Activated CD4-positive, alpha-beta T cell treated with anti-CD3 and anti-CD28 coated beads for 36 hours (primary cell): ENCODE data around the gene IGDCC3. TPM values are rescaled to one million over a fixed set of nuclear protein-coding genes. Genes with fewer than 3 reads are reported as not detected.

Experiments used
- ATAC-seq: fragments of 200-7000 bp; cut with Tn5 transposase; one replicate; pipeline ENCODE4 v1.10.0; 2021; ENCODE audit warnings: mild to moderate bottlenecking, moderate library complexity
- CTCF ChIA-PET: fragments of 350-600 bp; sonication (Branson Sonifier 250); formaldehyde crosslinking; loops from one replicate; lab custom pipeline; 2021; ENCODE audit warnings: antibody characterized with exemption; lab: Charles Lee
- POLR2A ChIA-PET: fragments of 350-600 bp; sonication (Branson Sonifier 250); formaldehyde crosslinking; loops from one replicate; lab custom pipeline; 2021; ENCODE audit warnings: antibody characterized with exemption, inconsistent platforms; lab: Charles Lee
- DNase-seq: peaks from one replicate; pipeline ENCODE4 v3.0.0-alpha.2; 2020
- H3K27ac Mint-ChIP-seq: one replicate; pipeline ENCODE4 v1.8.0; 2021; ENCODE audit warnings: mixed read lengths
- H3K27me3 Mint-ChIP-seq: one replicate; pipeline ENCODE4 v1.8.0; 2021; ENCODE audit warnings: mixed read lengths
- H3K36me3 Mint-ChIP-seq: one replicate; pipeline ENCODE4 v1.8.0; 2021; ENCODE audit warnings: low read depth, mixed read lengths
- H3K4me1 Mint-ChIP-seq: one replicate; pipeline ENCODE4 v1.8.0; 2021; ENCODE audit warnings: mixed read lengths
- H3K4me3 Mint-ChIP-seq: one replicate; pipeline ENCODE4 v1.8.0; 2021; ENCODE audit warnings: mild to moderate bottlenecking, moderate library complexity, mixed read lengths
- H3K9me3 Mint-ChIP-seq: one replicate; pipeline ENCODE4 v1.8.0; 2021; ENCODE audit warnings: low read depth, mixed read lengths
- intact Hi-C, 2 experiments: fragments of 100-400 bp; cut with DNase I in 1 of 2; cut with micrococcal nuclease in 1 of 2; formaldehyde crosslinking; loops; one replicate each; pipeline versions ENCODE4 v1.14.2 to v1.15.1; 2022 to 2024; cut with DNase I, micrococcal nuclease
- total RNA-seq, 2 experiments: library from RNA; stranded (reverse); gene quantifications; one replicate each; pipeline ENCODE4 v1.2.3, GENCODE V29; 2021

Gene IGDCC3
- total RNA-seq, 2 experiments from 2014 or later: not detected

- POLR2A ChIA-PET: no interaction called here
- Mint-ChIP-seq H3K4me1 (no peaks in the 10 kb centered on the region), H3K4me3 (no peak overlapping the region), H3K9me3 (no peaks in the 10 kb centered on the region), H3K36me3 (no peaks in the 10 kb centered on the region), H3K27me3 (peaks cover 7% of the 10 kb centered on the region), H3K27ac (no peak overlapping the region)
- intact Hi-C loops: no loop called here
- ATAC-seq (no peak), DNase-seq (no peak)
- CTCF ChIA-PET: no interaction called here
Measured at GRCh38 chr15:65331811-65332210, 46.0 kb downstream of the IGDCC3 start.

GRCh38 chr15:65330934-65331645, 46.7 kb downstream of the IGDCC3 start:
- Mint-ChIP-seq H3K9me3 (no peaks in the 10 kb centered on the region), H3K4me3 (no peak overlapping the region), H3K36me3 (no peaks in the 10 kb centered on the region), H3K27me3 (peaks cover 7% of the 10 kb centered on the region), H3K4me1 (no peaks in the 10 kb centered on the region), H3K27ac (no peak overlapping the region)
- intact Hi-C loops: no loop called here
- DNase-seq (no peak), ATAC-seq (no peak)
- POLR2A ChIA-PET: no interaction called here
- CTCF ChIA-PET: interaction anchor here (0.8 kb wide), 1 partner anchor 10 kb away, joined by 3 read pairs; no protein-coding TSS in a partner anchor

GRCh38 chr15:65329984-65330735, 47.6 kb downstream of the IGDCC3 start:
- H3K4me3 Mint-ChIP-seq: no peak overlapping the region
- ChIA-PET POLR2A (no interaction called here), CTCF (interaction anchor here (0.6 to 1.2 kb wide), 3 partner anchors 9 to 158 kb away, joined by 3 to 7 read pairs (median 3); no protein-coding TSS in a partner anchor)
- DNase-seq (no peak), ATAC-seq (no peak)
- peaks cover 7% of the 10 kb centered on the region for H3K27me3 Mint-ChIP-seq
- H3K36me3 Mint-ChIP-seq: no peaks in the 10 kb centered on the region
- H3K4me1 Mint-ChIP-seq: no peaks in the 10 kb centered on the region
- intact Hi-C loops: no loop called here
- H3K27ac Mint-ChIP-seq: no peak overlapping the region
- H3K9me3 Mint-ChIP-seq: no peaks in the 10 kb centered on the region

GRCh38 chr15:65329288-65329983, 48.4 kb downstream of the IGDCC3 start:
- POLR2A ChIA-PET: no interaction called here
- H3K4me3 Mint-ChIP-seq: no peak overlapping the region
- no peak for ATAC-seq
- CTCF ChIA-PET: interaction anchor here (0.6 to 1.2 kb wide), 3 partner anchors 10 to 158 kb away, joined by 3 to 7 read pairs (median 3); no protein-coding TSS in a partner anchor
- intact Hi-C loops: no loop called here
- peaks cover 7% of the 10 kb centered on the region for H3K27me3 Mint-ChIP-seq
- no peaks in the 10 kb centered on the region for H3K4me1 Mint-ChIP-seq
- H3K9me3 Mint-ChIP-seq: no peaks in the 10 kb centered on the region
- DNase-seq: no peak
- no peaks in the 10 kb centered on the region for H3K36me3 Mint-ChIP-seq
- H3K27ac Mint-ChIP-seq: no peak overlapping the region

GRCh38 chr15:65328506-65329287, 49.1 kb downstream of the IGDCC3 start:
- no peaks in the 10 kb centered on the region for H3K9me3 Mint-ChIP-seq
- ChIA-PET POLR2A (no interaction called here), CTCF (interaction anchor here (0.7 to 1.2 kb wide), 2 partner anchors 9 to 55 kb away, joined by 3 to 7 read pairs; no protein-coding TSS in a partner anchor)
- no peak overlapping the region for H3K27ac Mint-ChIP-seq
- H3K4me1 Mint-ChIP-seq: no peaks in the 10 kb centered on the region
- DNase-seq (no peak), ATAC-seq (no peak)
- intact Hi-C loops: no loop called here
- H3K27me3 Mint-ChIP-seq: peaks cover 5% of the 10 kb centered on the region
- no peak overlapping the region for H3K4me3 Mint-ChIP-seq
- no peaks in the 10 kb centered on the region for H3K36me3 Mint-ChIP-seq

GRCh38 chr15:65327651-65328393, 50.0 kb downstream of the IGDCC3 start:
- Mint-ChIP-seq H3K4me1 (no peaks in the 10 kb centered on the region), H3K27me3 (peaks cover 5% of the 10 kb centered on the region), H3K9me3 (no peaks in the 10 kb centered on the region), H3K27ac (no peak overlapping the region), H3K36me3 (no peaks in the 10 kb centered on the region), H3K4me3 (no peak overlapping the region)
- DNase-seq (no peak), ATAC-seq (no peak)
- ChIA-PET POLR2A (no interaction called here), CTCF (interaction anchor here (0.5 to 1.5 kb wide), 5 partner anchors 9 to 92 kb away, joined by 3 to 5 read pairs (median 4); no protein-coding TSS in a partner anchor)
- intact Hi-C loops: no loop called here

GRCh38 chr15:65326818-65327217, 51.0 kb downstream of the IGDCC3 start:
- no peak for ATAC-seq
- no peaks in the 10 kb centered on the region for H3K36me3 Mint-ChIP-seq
- no peak overlapping the region for H3K27ac Mint-ChIP-seq
- POLR2A ChIA-PET: no interaction called here
- DNase-seq: no peak
- H3K4me3 Mint-ChIP-seq: no peak overlapping the region
- no peaks in the 10 kb centered on the region for H3K4me1 Mint-ChIP-seq
- H3K9me3 Mint-ChIP-seq: no peaks in the 10 kb centered on the region
- peaks cover 5% of the 10 kb centered on the region for H3K27me3 Mint-ChIP-seq
- intact Hi-C loops: no loop called here
- CTCF ChIA-PET: interaction anchor here (1.1 to 1.5 kb wide), 3 partner anchors 8 to 59 kb away, joined by 3 to 5 read pairs (median 4); no protein-coding TSS in a partner anchor

- Mint-ChIP-seq H3K27ac (no peak overlapping the region), H3K4me3 (no peak overlapping the region), H3K9me3 (no peaks in the 10 kb centered on the region), H3K36me3 (no peaks in the 10 kb centered on the region), H3K4me1 (no peaks in the 10 kb centered on the region), H3K27me3 (peaks cover 5% of the 10 kb centered on the region)
- intact Hi-C loops: no loop called here
- DNase-seq (no peak), ATAC-seq (no peak)
- CTCF ChIA-PET: interaction anchor here (0.7 to 1.5 kb wide), 3 partner anchors 12 to 109 kb away, joined by 3 read pairs; no protein-coding TSS in a partner anchor
- POLR2A ChIA-PET: no interaction called here
Measured at GRCh38 chr15:65326117-65326526, 51.7 kb downstream of the IGDCC3 start.

- H3K27ac Mint-ChIP-seq: no peak overlapping the region
- H3K4me1 Mint-ChIP-seq: no peaks in the 10 kb centered on the region
- H3K4me3 Mint-ChIP-seq: no peak overlapping the region
- CTCF ChIA-PET: interaction anchor here (7.3 kb wide), 1 partner anchor 63 kb away, joined by 108 read pairs; no protein-coding TSS in a partner anchor
- intact Hi-C loops: no loop called here
- no peak for ATAC-seq
- H3K27me3 Mint-ChIP-seq: peaks cover 5% of the 10 kb centered on the region
- H3K9me3 Mint-ChIP-seq: no peaks in the 10 kb centered on the region
- DNase-seq: no peak
- H3K36me3 Mint-ChIP-seq: no peaks in the 10 kb centered on the region
- POLR2A ChIA-PET: no interaction called here
Measured at GRCh38 chr15:65323071-65323511, 54.7 kb downstream of the IGDCC3 start.

GRCh38 chr15:65318870-65319356, 58.9 kb downstream of the IGDCC3 start:
- H3K27ac Mint-ChIP-seq: no peak overlapping the region
- ChIA-PET POLR2A (interaction anchor here (1.0 to 1.8 kb wide), 3 partner anchors 14 to 70 kb away, joined by 4 to 12 read pairs (median 10); partner anchors contain the start of gene RNU5B-1), CTCF (interaction anchor here (0.6 to 7.3 kb wide), 21 partner anchors 8 to 453 kb away, joined by 3 to 108 read pairs (median 4); partner anchors contain the start of gene PARP16)
- H3K9me3 Mint-ChIP-seq: no peaks in the 10 kb centered on the region
- no peaks in the 10 kb centered on the region for H3K36me3 Mint-ChIP-seq
- H3K4me1 Mint-ChIP-seq: no peaks in the 10 kb centered on the region
- H3K27me3 Mint-ChIP-seq: peaks cover 4% of the 10 kb centered on the region
- intact Hi-C loops: loop anchor here (1.0 kb wide), 3 partner anchors 66 to 82 kb away; no protein-coding TSS in a partner anchor
- peak; percentile 86 for DNase-seq
- peak; percentile 100 for ATAC-seq
- no peak overlapping the region for H3K4me3 Mint-ChIP-seq
